ENCODE data around the gene PSMA6. TPM values are rescaled to one million over a fixed set of nuclear protein-coding genes. Genes with fewer than 3 reads are reported as not detected.

PSMA6 gene
- total and polyA plus RNA-seq, 2 of the 8 experiments (the other 6 are each of a cell fraction or from before 2014, with no cell fraction given): 180 to 238 TPM

- no peak for DNase-seq (ENCODE audit: low read depth in 1 of 2, low spot score in 2 of 2)
- Histone ChIP-seq H3K9ac (replicated peaks in 1 of 4; ENCODE audit: extremely low read depth in 1 of 4, low read depth in 3 of 4, low read length in 3 of 4) (peak overlapping the region; percentile 92 to 94 (median 93)), H3K4me2 (ENCODE audit: insufficient read depth in 1 of 2, low read depth in 2 of 2, low read length in 2 of 2) (peak overlapping the region; percentile 69 to 84), H2BK15ac (ENCODE audit: low read length) (no peak overlapping the region), H3K79me1 (ENCODE audit: low read depth, low read length) (no peaks in the 10 kb centered on the region; the same call in 1 of the 2 replicates), H3K36me3 (ENCODE audit: control insufficient read depth in 2 of 4, insufficient read depth in 4 of 4, low read length in 3 of 4) (peaks cover 0 to 5% (median 0%) of the 10 kb centered on the region in 4 experiments; a peak in 1 of 8 replicates), H3K4me1 (replicated peaks in 1 of 4; ENCODE audit: control insufficient read depth in 3 of 4, insufficient read depth in 4 of 4, low read length in 3 of 4) (no peaks in the 10 kb centered on the region), H4K5ac (ENCODE audit: insufficient read length, low read depth, low read length) (peak overlapping the region; percentile 73), H2BK20ac (ENCODE audit: low read length) (no peak overlapping the region), H2BK12ac (ENCODE audit: low read depth, low read length) (no peak overlapping the region), H2BK120ac (replicated peaks; ENCODE audit: low read depth, low read length) (no peak overlapping the region), H2AFZ (ENCODE audit: low read length) (no peak overlapping the region), H2AK5ac (ENCODE audit: low read depth, low read length) (no peak overlapping the region), H3K27me3 (replicated peaks in 1 of 4; ENCODE audit: control insufficient read depth in 3 of 4, extremely low read depth in 1 of 4, insufficient read depth in 3 of 4, low read length in 3 of 4) (no peaks in the 10 kb centered on the region), H3K4me3 (ENCODE audit: extremely low read depth in 1 of 4, insufficient read depth in 2 of 4, low read depth in 3 of 4, low read length in 4 of 4) (peak overlapping the region; percentile 62 to 98 (median 94)), H3K27ac (ENCODE audit: low read depth, low read length) (peak overlapping the region; percentile 86), H3K79me2 (ENCODE audit: control insufficient read depth in 1 of 2, insufficient read depth in 2 of 2, low read length in 2 of 2) (peaks cover 32 to 55% of the 10 kb centered on the region in 2 experiments), H2BK5ac (ENCODE audit: low read depth, low read length) (peak overlapping the region; percentile 94), H3K23ac (ENCODE audit: insufficient read length) (peak overlapping the region; percentile 92), H3K18ac (ENCODE audit: extremely low read depth, low read length) (no peak overlapping the region; the same call in 1 of the 2 replicates), H3K14ac (ENCODE audit: insufficient read length) (no peak overlapping the region), H4K20me1 (replicated peaks in 1 of 2; ENCODE audit: control insufficient read depth in 1 of 2, insufficient read depth in 2 of 2, low read length in 2 of 2) (peaks cover 2% of the 10 kb centered on the region in 2 experiments), H3K23me2 (ENCODE audit: low read depth, low read length) (peaks cover 6% of the 10 kb centered on the region), H3K56ac (replicated peaks; ENCODE audit: insufficient read length, low read depth, low read length) (peak overlapping the region; percentile 95), H4K8ac (ENCODE audit: extremely low read depth, insufficient read depth, low read length) (peak overlapping the region; percentile 97; the same call in 1 of the 2 replicates), H3K4ac (replicated peaks; ENCODE audit: insufficient read length, low read depth, low read length) (peak overlapping the region; percentile 49), H3K9me3 (ENCODE audit: insufficient read depth in 2 of 2, low read depth in 1 of 2, low read length in 1 of 2) (no peaks in the 10 kb centered on the region), H4K91ac (replicated peaks; ENCODE audit: insufficient read length, low read length) (peak overlapping the region; percentile 69)
- FAIRE-seq: no peak
- 31% methylated on average over 14 of the region's 14 CpGs; no CpG with 5 or more reads in 1 of the 2 experiments for WGBS, 2 experiments (ENCODE audit: extremely low coverage in 1 of 2, insufficient coverage in 1 of 2, insufficient read length in 1 of 2, insufficient replicate concordance in 2 of 2, low coverage in 1 of 2, low lambda C conversion rate in 2 of 2, missing lambda C conversion rate in 1 of 2)
- ChIA-PET CTCF (ENCODE audit: partially characterized antibody) (interaction anchor here (0.6 to 2.1 kb wide), 8 partner anchors 7 to 152 kb away, joined by 3 to 8 read pairs (median 4); no protein-coding TSS in a partner anchor), POLR2A (ENCODE audit: partially characterized antibody) (interaction anchor here (0.7 to 2.8 kb wide), 22 partner anchors 8 to 172 kb away, joined by 3 to 21 read pairs (median 4); partner anchors contain the start of genes NFKBIA, PPP2R3C and PRORP)
- TF ChIP-seq POLR2AphosphoS5 (IDR thresholded peaks at IDR 0.05; ENCODE audit: low read depth, low read length) (no peak), SAP30 (IDR thresholded peaks at IDR 0.05; ENCODE audit: insufficient read depth, insufficient replicate concordance, low read length) (peak; percentile 74)
Observed at GRCh38 chr14:35292770-35293561, 784 bp downstream of the PSMA6 start.
